Upper lobe of left lung (tissue), 4 donors: ENCODE measurements around the gene HSD17B10.
"Not testable (repeated sequence)": the region's sequence is repeated elsewhere in the genome, so short reads cannot be mapped to it uniquely, and the experiment has no call there.

Experiments used
- CTCF ChIP-seq, 6 experiments: fragments of 450-650 bp in 4 of 6; fragments of 200-600 bp in 2 of 6; sonication (generic) in 2 of 6; IDR thresholded peaks; one replicate each; pipeline ENCODE4 v1.5.1; 2016 to 2019; ENCODE audit warnings: antibody characterized with exemption in 6 of 6
- EP300 ChIP-seq, 4 donors: sonication (generic); formaldehyde crosslinking; IDR thresholded peaks; one replicate each; pipeline ENCODE4 v1.5.1; 2017; ENCODE audit warnings: antibody characterized with exemption in 4 of 4, control low read depth in 2 of 4
- POLR2A ChIP-seq, 4 donors: fragments of 450-650 bp; IDR thresholded peaks; one replicate each; pipeline ENCODE4 v1.5.1; 2016 to 2017; ENCODE audit warnings: antibody characterized with exemption in 4 of 4, mild to moderate bottlenecking in 2 of 4

GRCh38 chrX:53420351-53420750 lies 13.8 kb downstream of the HSD17B10 start:
- not testable (repeated sequence) for TF ChIP-seq POLR2A, CTCF, EP300 (IDR thresholded peaks at IDR 0.05)
